Smooth muscle cell (in vitro differentiated cells): Measurements from ENCODE around the gene EPN1. TPM values are rescaled to one million over a fixed set of nuclear protein-coding genes. Genes with fewer than 3 reads are reported as not detected.

Source experiments
- polyA plus RNA-seq: library from polyadenylated mRNA; unstranded; fragments of >200 nt; fragmentation: Nextera tagmentation; extraction: Ambion mirVana; gene quantifications from 2 replicates; pipeline ENCODE4 v1.2.1, GENCODE V29; 2016
- small RNA-seq: library from RNA; depleted of rRNA; stranded (forward); fragments of <200 nt; gene quantifications from one replicate; pipeline ENCODE3, GENCODE V24; 2014
- total RNA-seq: library from RNA; depleted of rRNA; stranded (reverse); fragments of >200 nt; gene quantifications from 2 replicates; pipeline ENCODE4 v1.2.3, GENCODE V29; 2014

Gene EPN1
- total and polyA plus RNA-seq, 2 experiments from 2014 or later, result 25.3 to 121 TPM

Small RNA genes lying within 50 kb of the gene (small RNA-seq; reads per million reads assigned to genes)
- gene AC010525.2, result not detected

Other genes with a start within 250 kb of the EPN1 start
- not detected in 2 replicates for gene SHISA7, start 231.9 kb upstream of the EPN1 start, total RNA-seq
- not detected in 2 replicates for gene SHISA7, start 231.9 kb upstream of the EPN1 start, polyA plus RNA-seq
- gene ISOC2, start 213.6 kb upstream of the EPN1 start, total RNA-seq, result 47.3 and 56.5 TPM in 2 replicates
- gene ISOC2, start 213.6 kb upstream of the EPN1 start, polyA plus RNA-seq, result 37.3 and 61.4 TPM in 2 replicates
- not detected in 2 replicates for gene C19orf85, start 210.5 kb upstream of the EPN1 start, total RNA-seq
- not detected in 2 replicates for gene C19orf85, start 210.5 kb upstream of the EPN1 start, polyA plus RNA-seq
- gene ZNF628, start 198.6 kb upstream of the EPN1 start, total RNA-seq, result 2.4 and 2.6 TPM in 2 replicates
- 1.3 and 2.0 TPM in 2 replicates for gene ZNF628, start 198.6 kb upstream of the EPN1 start, polyA plus RNA-seq
- gene NAT14, start 190.0 kb upstream of the EPN1 start, total RNA-seq, result 14.3 and 17.3 TPM in 2 replicates
- 67.5 and 72.1 TPM in 2 replicates for gene NAT14, start 190.0 kb upstream of the EPN1 start, polyA plus RNA-seq
- gene SSC5D, start 186.8 kb upstream of the EPN1 start, total RNA-seq, result 3.0 and 3.8 TPM in 2 replicates
- 11.2 and 13.6 TPM in 2 replicates for gene SSC5D, start 186.8 kb upstream of the EPN1 start, polyA plus RNA-seq
- gene SBK2, start 138.1 kb upstream of the EPN1 start, total RNA-seq, result not detected in 2 replicates
- gene SBK2, start 138.1 kb upstream of the EPN1 start, polyA plus RNA-seq, result not detected in 2 replicates
- gene SBK3, start 129.7 kb upstream of the EPN1 start, total RNA-seq, result not detected in 2 replicates
- gene SBK3, start 129.7 kb upstream of the EPN1 start, polyA plus RNA-seq, result 0.37 TPM in 1 of 2 replicates, not detected in the other
- gene ZNF579, start 94.4 kb upstream of the EPN1 start, total RNA-seq, result 4.2 TPM in 2 replicates
- 15.1 and 15.8 TPM in 2 replicates for gene ZNF579, start 94.4 kb upstream of the EPN1 start, polyA plus RNA-seq
- gene FIZ1, start 75.7 kb upstream of the EPN1 start, total RNA-seq, result 4.6 and 10.4 TPM in 2 replicates
- 16.8 and 17.7 TPM in 2 replicates for gene FIZ1, start 75.7 kb upstream of the EPN1 start, polyA plus RNA-seq
- 16.3 and 20.1 TPM in 2 replicates for gene ZNF524, start 74.9 kb upstream of the EPN1 start, total RNA-seq
- 13.3 and 19.4 TPM in 2 replicates for gene ZNF524, start 74.9 kb upstream of the EPN1 start, polyA plus RNA-seq
- 3.0 and 3.8 TPM in 2 replicates for gene ZNF865, start 69.6 kb upstream of the EPN1 start, total RNA-seq
- gene ZNF865, start 69.6 kb upstream of the EPN1 start, polyA plus RNA-seq, result 1.2 and 2.0 TPM in 2 replicates
- gene ZNF784, start 50.7 kb upstream of the EPN1 start, total RNA-seq, result 3.1 and 3.8 TPM in 2 replicates
- 7.2 and 7.3 TPM in 2 replicates for gene ZNF784, start 50.7 kb upstream of the EPN1 start, polyA plus RNA-seq
- gene ZNF580, start 34.2 kb upstream of the EPN1 start, total RNA-seq, result 6.2 and 11.9 TPM in 2 replicates
- 68.8 and 76.8 TPM in 2 replicates for gene ZNF580, start 34.2 kb upstream of the EPN1 start, polyA plus RNA-seq
- gene ZNF581, start 31.6 kb upstream of the EPN1 start, total RNA-seq, result 6.8 and 10.0 TPM in 2 replicates
- gene ZNF581, start 31.6 kb upstream of the EPN1 start, polyA plus RNA-seq, result 21.4 and 22.0 TPM in 2 replicates
- gene CCDC106, start 27.0 kb upstream of the EPN1 start, total RNA-seq, result 6.9 and 7.7 TPM in 2 replicates
- 18.3 and 24.8 TPM in 2 replicates for gene CCDC106, start 27.0 kb upstream of the EPN1 start, polyA plus RNA-seq
- 70.7 and 75.0 TPM in 2 replicates for gene U2AF2, start 20.2 kb upstream of the EPN1 start, total RNA-seq
- 8.4 and 14.4 TPM in 2 replicates for gene U2AF2, start 20.2 kb upstream of the EPN1 start, polyA plus RNA-seq
- gene NLRP9, start 63.2 kb downstream of the EPN1 start, total RNA-seq, result not detected in 2 replicates
- gene NLRP9, start 63.2 kb downstream of the EPN1 start, polyA plus RNA-seq, result 0.07 TPM in 1 of 2 replicates, not detected in the other
- not detected in 2 replicates for gene RFPL4A, start 83.9 kb downstream of the EPN1 start, total RNA-seq
- not detected in 2 replicates for gene RFPL4A, start 83.9 kb downstream of the EPN1 start, polyA plus RNA-seq
- gene RFPL4AL1, start 93.9 kb downstream of the EPN1 start, total RNA-seq, result not detected in 2 replicates
- gene RFPL4AL1, start 93.9 kb downstream of the EPN1 start, polyA plus RNA-seq, result not detected in 2 replicates
- not detected in 2 replicates for gene NLRP11, start 156.8 kb downstream of the EPN1 start, total RNA-seq
- gene NLRP11, start 156.8 kb downstream of the EPN1 start, polyA plus RNA-seq, result not detected in 2 replicates
- not detected in 2 replicates for gene NLRP4, start 161.3 kb downstream of the EPN1 start, total RNA-seq
- not detected in 2 replicates for gene NLRP4, start 161.3 kb downstream of the EPN1 start, polyA plus RNA-seq